WTC11 (cell line): ENCODE measurements around the gene LGR6.

Experiments used
- ATF3 ChIP-seq: sonication (generic); formaldehyde crosslinking; conservative IDR thresholded peaks from 2 replicates; pipeline ENCODE4 v1.8.1; 2022; ENCODE audit warnings: mild to moderate bottlenecking, missing genetic modification reagents
- ATF6 ChIP-seq: sonication (generic); formaldehyde crosslinking; IDR thresholded peaks from 2 replicates; pipeline ENCODE4 v1.8.1; 2023; ENCODE audit warnings: mild to moderate bottlenecking, missing genetic modification reagents
- CTCF ChIP-seq: fragments of 200-600 bp; IDR thresholded peaks from 2 replicates; pipeline ENCODE4 v1.8.0; 2022; ENCODE audit warnings: antibody characterized with exemption
- EMX1 ChIP-seq: fragments of 250-450 bp; sonication (Bioruptor Pico); IDR thresholded peaks from 2 replicates; pipeline ENCODE4 v1.8.0; 2021; ENCODE audit warnings: mild to moderate bottlenecking
- ESRRA ChIP-seq: sonication (generic); formaldehyde crosslinking; IDR thresholded peaks from 2 replicates; pipeline ENCODE4 v1.8.1; 2022; ENCODE audit warnings: mild to moderate bottlenecking, missing genetic modification reagents, borderline replicate concordance
- FOXP4 ChIP-seq: sonication (generic); formaldehyde crosslinking; IDR thresholded peaks from 2 replicates; pipeline ENCODE4 v1.8.0; 2022; ENCODE audit warnings: mild to moderate bottlenecking, missing genetic modification reagents
- MAX ChIP-seq: sonication (generic); formaldehyde crosslinking; IDR thresholded peaks from 2 replicates; pipeline ENCODE4 v1.8.0; 2022; ENCODE audit warnings: mild to moderate bottlenecking, missing genetic modification reagents
- USF2 ChIP-seq: sonication (generic); formaldehyde crosslinking; IDR thresholded peaks from 2 replicates; pipeline ENCODE4 v1.8.1; 2023; ENCODE audit warnings: mild to moderate bottlenecking, missing genetic modification reagents, moderate library complexity
- ZNF416 ChIP-seq: fragments of 250-450 bp; sonication (Bioruptor Pico); IDR thresholded peaks from 2 replicates; pipeline ENCODE4 v1.9.0; 2021; ENCODE audit warnings: mild to moderate bottlenecking, inconsistent platforms

GRCh38 chr1:202291001-202291400 is 97.4 kb downstream of the LGR6 start:
- no peak for TF ChIP-seq ZNF416
- no peak for TF ChIP-seq MAX (CRISPR knock-in tag)
- TF ChIP-seq ATF3: no peak
- TF ChIP-seq ESRRA (CRISPR knock-in tag): no peak
- no peak for TF ChIP-seq EMX1
- no peak for TF ChIP-seq USF2
- TF ChIP-seq CTCF: no peak
- no peak for TF ChIP-seq ATF6 (CRISPR knock-in tag)
- no peak for TF ChIP-seq FOXP4 (CRISPR knock-in tag)
